Forelimb muscle (tissue), 1 donor: ENCODE results near the gene NANS. TPM values are rescaled to one million over a fixed set of nuclear protein-coding genes. Genes with fewer than 3 reads are reported as not detected.
"Not testable (repeated sequence)": the region's sequence is repeated elsewhere in the genome, so short reads cannot be mapped to it uniquely, and the experiment has no call there.

Experiments
- DNase-seq: peaks from one replicate; pipeline ENCODE4 v3.0.0-alpha.2; 2013; ENCODE audit warnings: low read depth
- polyA plus RNA-seq: library from polyadenylated mRNA; unstranded; fragments of 120-200 nt; gene quantifications from one replicate; pipeline ENCODE4 v1.2.1, GENCODE V29; 2013; ENCODE audit not compliant: insufficient read length

Gene NANS
- polyA plus RNA-seq, 1 donor: 32.2 TPM

- DNase-seq: not testable (repeated sequence)
Observed at GRCh38 chr9:98076514-98076890, 20.0 kb downstream of the NANS start.

GRCh38 chr9:98078895-98079294 is 22.4 kb downstream of the NANS start:
- no peak for DNase-seq

- DNase-seq: no peak
Observed at GRCh38 chr9:98080326-98080725, 23.8 kb downstream of the NANS start.

GRCh38 chr9:98080780-98081179 is 24.2 kb downstream of the NANS start:
- no peak for DNase-seq

GRCh38 chr9:98081477-98082219 is 25.1 kb downstream of the NANS start:
- DNase-seq: no peak

- no peak for DNase-seq
Observed at GRCh38 chr9:98083061-98083501, 26.5 kb downstream of the NANS start.

GRCh38 chr9:98083566-98084183 is 27.1 kb downstream of the NANS start:
- no peak for DNase-seq

GRCh38 chr9:98084396-98084795 is 27.9 kb downstream of the NANS start:
- no peak for DNase-seq

- no peak for DNase-seq
Observed at GRCh38 chr9:98085058-98085457, 28.5 kb downstream of the NANS start.

- DNase-seq: no peak
Observed at GRCh38 chr9:98085944-98086343, 29.4 kb downstream of the NANS start.

- no peak for DNase-seq
Observed at GRCh38 chr9:98086461-98086860, 29.9 kb downstream of the NANS start.

GRCh38 chr9:98087420-98088354 is 31.2 kb downstream of the NANS start:
- DNase-seq: no peak

GRCh38 chr9:98090674-98091073 is 34.1 kb downstream of the NANS start:
- DNase-seq: not testable (repeated sequence)

GRCh38 chr9:98091735-98092612 is 35.4 kb downstream of the NANS start:
- no peak for DNase-seq

GRCh38 chr9:98092613-98092931 is 36.0 kb downstream of the NANS start:
- no peak for DNase-seq

GRCh38 chr9:98094316-98094715 is 37.8 kb downstream of the NANS start:
- DNase-seq: no peak

GRCh38 chr9:98094851-98095250 is 38.3 kb downstream of the NANS start:
- DNase-seq: no peak

GRCh38 chr9:98095401-98095800 is 38.9 kb downstream of the NANS start:
- no peak for DNase-seq

- no peak for DNase-seq
Observed at GRCh38 chr9:98096091-98096490, 39.6 kb downstream of the NANS start.

GRCh38 chr9:98097836-98098235 is 41.3 kb downstream of the NANS start:
- DNase-seq: no peak

- no peak for DNase-seq
Observed at GRCh38 chr9:98099346-98099745, 42.8 kb downstream of the NANS start.

GRCh38 chr9:98099898-98100297 is 43.4 kb downstream of the NANS start:
- DNase-seq: no peak
